Skeletal muscle cell (primary cell): ENCODE data around the gene S1PR5.
"Not testable (repeated sequence)": the region's sequence is repeated elsewhere in the genome, so short reads cannot be mapped to it uniquely, and the experiment has no call there.

Experiments
- DNase-seq: peaks from one replicate; pipeline ENCODE4 v3.0.0-alpha.2; 2010; ENCODE audit warnings: low read depth
- H3K4me3 ChIP-seq: 2 replicates; pipeline ENCODE4 v1.5.1; 2011; ENCODE audit warnings: low read depth, mild to moderate bottlenecking, control low read depth, low read length, moderate library complexity

Gene S1PR5

DNA sequence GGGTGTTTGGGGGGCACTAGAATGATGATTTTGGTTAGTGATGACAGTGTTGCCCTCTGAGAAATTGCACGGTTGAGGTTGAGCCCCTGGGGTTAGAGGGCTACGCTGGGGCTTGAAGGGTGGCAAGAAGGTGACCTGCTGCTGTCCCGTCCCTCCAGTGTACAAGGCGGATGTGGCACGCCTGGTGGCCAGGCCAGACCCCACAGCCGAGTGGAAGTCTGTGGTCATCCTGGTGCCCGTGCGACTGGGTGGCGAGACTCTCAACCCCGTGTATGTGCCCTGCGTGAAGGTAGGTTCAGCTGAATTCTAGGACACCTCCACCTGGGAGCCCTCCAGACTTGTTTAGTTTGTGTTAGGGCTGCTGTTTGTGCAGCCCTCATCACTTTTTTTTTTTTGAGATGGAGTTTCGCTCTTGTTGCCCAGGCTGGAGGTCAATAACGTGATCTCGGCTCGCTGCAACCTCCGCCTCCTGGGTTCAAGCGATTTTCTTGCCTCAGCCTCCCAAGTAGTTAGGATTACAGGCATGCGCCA lies 31.6 kb upstream of the S1PR5 start:
- DNase-seq = no peak

DNA sequence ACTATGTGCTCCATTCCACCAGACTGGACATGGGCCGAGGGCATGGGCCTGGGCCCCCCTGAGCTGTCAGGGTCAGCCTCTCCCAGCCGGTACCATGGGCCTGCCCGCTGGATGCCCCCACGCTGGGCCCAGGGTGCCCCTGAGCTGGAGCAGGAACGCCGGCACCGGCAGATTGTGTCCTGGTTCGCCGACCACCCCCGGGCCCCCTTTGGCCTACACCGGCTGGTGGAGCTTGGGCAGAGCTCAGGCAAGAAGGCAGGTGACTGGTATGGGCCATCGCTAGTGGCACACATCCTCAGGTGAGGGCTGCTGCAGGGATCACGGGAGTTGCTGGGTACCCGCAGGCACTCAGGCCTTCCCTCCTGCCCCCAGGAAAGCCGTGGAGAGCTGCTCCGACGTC lies 29.6 kb upstream of the S1PR5 start:
- no peak overlapping the region for H3K4me3 ChIP-seq
- DNase-seq = no peak

More for the DNA sequence above, 31.6 kb upstream of the S1PR5 start:
- no peak overlapping the region for H3K4me3 ChIP-seq

DNA sequence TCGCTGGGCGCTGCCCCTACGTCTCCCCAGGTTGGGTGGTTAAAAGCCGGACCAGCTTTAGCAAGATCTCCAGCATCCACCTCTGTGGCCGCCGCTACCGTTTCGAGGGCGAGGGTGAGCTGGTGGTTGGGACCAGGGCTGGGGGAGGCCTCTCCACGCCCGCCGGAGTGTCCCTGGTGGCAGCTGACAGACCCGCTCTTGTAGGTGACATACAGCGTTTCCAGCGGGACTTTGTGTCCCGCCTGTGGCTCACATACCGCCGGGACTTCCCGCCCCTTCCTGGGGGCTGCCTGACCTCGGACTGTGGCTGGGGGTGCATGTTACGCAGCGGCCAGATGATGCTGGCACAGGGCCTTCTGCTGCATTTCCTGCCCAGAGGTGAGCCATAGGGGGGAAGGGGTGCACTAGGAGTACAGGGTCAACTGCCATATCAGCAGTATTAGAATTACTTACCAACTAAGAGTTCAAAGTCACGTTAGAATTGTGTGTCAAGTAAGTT lies 27.6 kb upstream of the S1PR5 start:
- H3K4me3 ChIP-seq = peak overlapping the region; percentile 86
- no peak for DNase-seq

- no peak for DNase-seq
- H3K4me3 ChIP-seq = peak overlapping the region; percentile 86
Observed at GRCh38 chr19:10544242-10544752, 27.1 kb upstream of the S1PR5 start.

DNA sequence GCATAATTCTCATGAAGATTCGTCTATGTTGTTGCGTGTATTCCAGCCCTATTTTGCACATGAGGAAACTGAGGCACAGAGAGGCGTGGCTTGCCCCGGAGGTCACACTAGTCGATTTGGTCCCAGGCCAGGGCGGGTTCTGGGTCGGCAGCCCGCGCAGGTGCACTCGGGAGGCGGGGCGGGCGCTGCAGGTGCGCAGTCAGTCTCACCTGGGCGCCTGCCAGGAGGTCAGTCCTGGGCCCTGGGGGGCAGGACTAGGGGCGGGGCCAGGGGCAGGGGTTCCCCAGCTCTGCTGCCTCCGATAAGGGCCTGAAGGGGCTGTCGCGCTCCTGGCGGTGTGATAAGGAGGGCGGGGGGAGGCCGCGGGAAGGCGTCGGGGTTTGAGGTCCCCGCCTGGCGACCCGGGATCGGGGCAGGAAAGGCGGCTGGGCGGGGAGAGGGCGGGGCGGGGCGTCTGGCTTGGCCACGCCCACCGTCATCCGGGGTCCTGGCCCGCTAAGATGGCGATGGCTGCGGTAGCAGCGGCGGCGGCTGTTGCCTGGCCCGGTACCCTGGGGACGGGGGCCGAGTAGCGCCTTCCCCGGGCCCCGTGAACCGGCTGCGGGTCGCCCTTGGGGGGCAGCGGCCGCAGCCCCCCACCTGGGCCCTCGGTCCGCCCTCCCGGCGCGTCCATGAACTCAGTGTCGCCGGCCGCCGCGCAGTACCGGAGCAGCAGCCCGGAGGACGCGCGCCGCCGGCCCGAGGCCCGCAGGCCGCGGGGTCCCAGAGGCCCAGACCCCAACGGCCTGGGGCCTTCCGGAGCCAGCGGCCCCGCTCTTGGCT lies 26.4 kb upstream of the S1PR5 start, which contains the start of gene ATG4D:
Gene ATG4D, plus strand, starts transcription at position 485 of the 822 bp plus-strand sequence. Its CDS starts 187 bp downstream, at position 672.
- H3K4me3 ChIP-seq = peak within 1 kb of the TSS; percentile 86
- DNase-seq = no peak

- no peak for DNase-seq
- H3K4me3 ChIP-seq = peak overlapping the region; percentile 86
Observed at GRCh38 chr19:10543059-10543419, 25.8 kb upstream of the S1PR5 start.

GRCh38 chr19:10539016-10539415 lies 21.8 kb upstream of the S1PR5 start:
- not testable (repeated sequence) for DNase-seq, H3K4me3 ChIP-seq

DNA sequence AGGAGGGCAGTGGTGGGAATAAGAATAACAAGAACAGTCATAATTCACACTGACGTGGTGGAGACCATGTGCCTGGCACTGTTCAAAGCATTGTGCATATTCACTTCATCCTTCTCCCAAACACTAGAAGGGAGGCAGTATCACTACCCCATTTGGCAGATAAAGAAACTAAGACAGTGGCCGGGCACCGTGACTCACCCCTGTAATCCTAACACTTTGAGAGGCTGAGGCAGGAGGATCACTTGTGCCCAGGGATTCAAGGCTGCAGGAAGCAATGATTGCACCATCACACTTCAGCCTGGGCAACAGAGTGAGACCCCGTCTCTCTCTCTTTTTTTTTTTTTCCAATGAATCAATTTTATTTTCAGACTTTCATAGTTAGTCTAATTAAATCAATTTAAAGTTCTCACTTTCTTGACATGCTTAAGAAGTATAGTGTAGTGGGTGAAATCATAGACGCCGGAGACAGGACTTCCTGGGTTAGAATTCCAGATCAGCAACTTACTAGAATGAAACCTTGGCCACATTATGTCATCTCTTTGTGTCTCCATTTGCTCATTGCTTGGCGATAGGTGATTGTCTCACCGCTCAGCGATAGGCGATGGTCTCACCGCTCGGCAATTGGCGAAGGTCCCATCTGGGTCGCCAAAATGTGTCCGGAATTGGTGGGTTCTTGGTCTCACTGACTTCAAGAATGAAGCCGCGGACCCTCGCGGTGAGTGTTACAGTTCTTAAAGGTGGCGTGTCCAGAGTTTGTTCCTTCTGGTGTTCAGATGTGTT lies 21.1 kb upstream of the S1PR5 start:
- DNase-seq = no peak

DNA sequence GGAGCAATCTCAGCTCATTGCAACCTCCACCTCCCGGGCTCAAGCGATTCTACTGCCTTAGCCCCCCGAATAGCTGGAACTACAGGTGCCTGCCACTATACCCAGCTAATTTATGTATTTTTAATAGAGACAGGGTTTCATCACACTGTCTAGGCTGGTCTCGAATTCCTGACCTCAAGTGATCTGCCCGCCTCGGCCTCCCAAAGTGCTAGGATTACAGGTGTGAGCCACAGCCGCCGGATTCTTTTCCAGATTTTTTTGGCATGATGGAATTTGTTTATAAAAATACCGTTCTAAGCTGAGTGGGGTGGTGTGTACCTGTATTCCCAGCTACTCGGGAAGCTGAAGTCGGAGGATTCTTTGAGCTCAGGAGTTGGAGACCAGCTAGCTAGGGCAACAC lies 20.4 kb upstream of the S1PR5 start:
- no peak overlapping the region for H3K4me3 ChIP-seq
- no peak for DNase-seq

More for the DNA sequence above, 21.1 kb upstream of the S1PR5 start:
- H3K4me3 ChIP-seq = no peak overlapping the region

DNA sequence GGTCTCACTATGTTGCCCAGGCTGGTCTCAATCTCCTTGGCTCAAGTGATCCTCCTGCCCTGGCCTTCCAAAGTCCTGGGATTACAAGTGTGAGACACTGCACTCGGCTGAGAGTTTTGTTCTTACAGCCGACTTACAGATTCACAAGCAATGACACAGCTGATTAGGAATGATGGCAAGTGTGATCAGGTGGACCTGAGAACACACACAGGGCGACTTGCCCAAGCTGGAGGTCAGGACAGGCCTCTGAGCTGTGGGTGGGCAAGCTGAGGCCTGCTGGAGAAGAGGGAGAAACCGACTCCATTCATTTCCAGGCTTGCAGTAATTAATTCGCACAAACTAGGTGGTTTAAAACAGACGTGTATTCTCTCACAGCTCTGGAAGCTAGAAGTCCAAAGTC lies 18.4 kb upstream of the S1PR5 start:
- no peak for DNase-seq
- H3K4me3 ChIP-seq = no peak overlapping the region

DNA sequence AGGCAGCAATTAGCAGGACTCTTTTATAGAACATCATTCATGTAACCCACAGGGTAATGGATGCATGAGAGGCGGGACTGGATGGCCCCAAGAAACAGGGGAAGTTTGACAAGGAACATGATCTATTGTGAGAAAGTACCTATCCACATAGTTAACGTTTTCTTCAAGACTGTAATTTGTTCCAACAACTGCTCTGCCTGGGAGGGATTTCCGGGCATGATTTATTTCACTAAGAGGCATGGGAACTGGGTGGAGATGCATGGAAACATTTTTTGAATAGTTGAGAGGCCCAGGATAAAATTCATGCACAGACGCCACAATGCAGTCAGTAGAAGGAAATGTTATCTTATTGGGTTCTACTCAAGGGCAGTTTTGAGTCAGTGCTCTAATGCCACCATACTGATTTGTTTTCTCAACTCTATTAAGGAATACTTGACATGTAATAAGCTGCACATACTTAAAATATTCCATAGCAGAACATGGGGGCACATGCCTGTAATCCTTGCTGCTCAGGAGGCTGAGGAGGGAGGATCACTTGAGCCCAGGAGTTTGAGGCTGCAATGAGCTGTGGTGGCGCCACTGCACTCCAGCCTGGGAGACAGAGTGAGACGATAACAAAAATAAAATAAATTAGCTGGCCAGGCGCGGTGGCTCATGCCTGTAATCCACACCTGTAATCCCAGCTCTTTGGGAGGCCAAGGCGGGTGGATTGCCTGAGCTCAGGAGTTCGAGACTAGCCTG lies 16.6 kb upstream of the S1PR5 start:
- H3K4me3 ChIP-seq = no peak overlapping the region
- peak; percentile 12 for DNase-seq

DNA sequence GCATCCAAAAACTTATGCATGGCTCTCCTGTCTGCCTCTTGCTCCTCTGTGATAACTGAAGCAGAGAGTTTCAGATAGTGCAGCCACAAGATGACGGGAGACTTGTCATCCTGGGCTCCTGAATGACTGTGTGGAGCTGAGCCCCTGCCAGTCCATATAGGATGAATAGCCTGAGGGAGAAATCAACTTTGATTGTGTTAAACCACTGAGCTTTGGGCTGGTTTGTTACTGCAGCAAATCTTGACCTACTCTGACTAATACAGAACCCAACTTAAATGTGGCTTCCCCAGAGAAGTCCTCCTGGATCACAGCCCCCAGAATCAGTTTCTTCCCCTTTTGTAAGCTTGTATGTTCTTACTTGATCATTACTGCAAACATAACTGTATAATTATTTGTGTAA lies 15.2 kb upstream of the S1PR5 start:
- no peak overlapping the region for H3K4me3 ChIP-seq
- no peak for DNase-seq

DNA sequence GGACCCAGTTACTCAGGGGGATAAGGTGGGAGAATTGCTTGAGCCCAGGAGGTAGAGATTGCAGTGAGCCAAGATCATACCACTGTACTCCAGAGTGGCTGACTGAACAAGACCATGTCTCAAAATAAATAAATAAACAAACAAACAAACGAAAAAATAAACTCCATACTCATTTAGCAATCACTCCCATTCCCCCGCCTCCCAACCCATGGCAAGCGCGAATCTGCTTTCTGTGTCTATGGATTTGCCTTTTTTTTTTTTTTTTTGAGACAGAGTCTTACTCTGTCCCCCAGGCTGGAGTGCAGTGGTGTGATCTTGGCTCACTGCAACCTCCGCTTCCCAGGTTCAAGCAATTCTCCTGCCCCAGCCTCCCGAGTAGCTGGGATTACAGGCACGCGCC lies 9.6 kb upstream of the S1PR5 start:
- H3K4me3 ChIP-seq, DNase-seq: not testable (repeated sequence)

DNA sequence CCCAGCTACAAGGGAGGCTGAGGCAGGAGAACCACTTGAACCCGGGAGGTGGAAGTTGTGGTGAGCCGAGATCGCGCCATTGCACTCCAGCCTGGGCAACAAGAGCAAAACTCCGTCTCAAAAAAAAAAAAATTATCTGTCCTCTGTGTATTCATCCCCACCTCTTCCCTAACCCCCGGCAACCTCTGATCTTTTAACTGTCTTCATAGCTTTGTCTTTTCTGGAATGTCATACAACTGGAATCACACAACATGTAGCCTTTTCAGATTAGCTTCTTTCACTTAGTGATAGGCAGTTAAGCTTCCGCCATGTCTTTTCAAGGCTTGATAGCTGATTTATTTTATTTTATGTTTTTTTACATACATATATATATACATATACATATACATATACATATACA lies 8.4 kb upstream of the S1PR5 start:
- no peak overlapping the region for H3K4me3 ChIP-seq
- no peak for DNase-seq

- DNase-seq = no peak
- H3K4me3 ChIP-seq = no peak overlapping the region
Observed at GRCh38 chr19:10523135-10523636, 5.9 kb upstream of the S1PR5 start.

GRCh38 chr19:10521461-10522171 lies 4.4 kb upstream of the S1PR5 start:
- no peak overlapping the region for H3K4me3 ChIP-seq
- no peak for DNase-seq

- no peak for DNase-seq
Observed at GRCh38 chr19:10520652-10521318, 3.5 kb upstream of the S1PR5 start.

GRCh38 chr19:10519421-10519820 lies 2.2 kb upstream of the S1PR5 start:
- H3K4me3 ChIP-seq = no peak overlapping the region
- no peak for DNase-seq

More at GRCh38 chr19:10520652-10521318, 3.5 kb upstream of the S1PR5 start:
- H3K4me3 ChIP-seq = no peak overlapping the region
